Measurements from ENCODE around the gene LKAAEAR1.

GRCh38 chr20:64047968-64048401 is 36.2 kb downstream of the LKAAEAR1 start:
- no peak for TF ChIP-seq TEAD4 (IDR thresholded peaks at IDR 0.05)
- no peak for TF ChIP-seq CREB1 (IDR thresholded peaks at IDR 0.05; ENCODE audit: low read depth)
- TF ChIP-seq CEBPB (IDR thresholded peaks at IDR 0.05) = no peak
